CD14-positive monocyte (primary cell): ENCODE results near the gene ZP2. TPM values are rescaled to one million over a fixed set of nuclear protein-coding genes. Genes with fewer than 3 reads are reported as not detected.

Experiments
- DNase-seq, 3 donors: peaks; one replicate each; pipeline ENCODE4 v3.0.0-alpha.2; 2011 to 2022
- H2AFZ ChIP-seq: 2 replicates; pipeline ENCODE4 v1.6.0; 2012; ENCODE audit warnings: mild to moderate bottlenecking, low read depth, low read length, inconsistent platforms; ENCODE audit not compliant: insufficient read depth, poor library complexity, severe bottlenecking
- H3K27ac ChIP-seq, 2 donors: 1 replicate in 1 of 2; 2 replicates in 1 of 2; pipeline ENCODE4 v1.5.1; 2012 to 2013; ENCODE audit warnings: low read length in 2 of 2, control low read depth in 1 of 2, inconsistent platforms in 1 of 2, low read depth in 1 of 2, mild to moderate bottlenecking in 1 of 2
- H3K27me3 ChIP-seq, 2 donors: one replicate each; pipeline versions ENCODE4 v1.6.0 to v1.6.1; 2011 to 2013; ENCODE audit warnings: low read length in 2 of 2; ENCODE audit not compliant: control insufficient read depth in 2 of 2, insufficient read depth in 2 of 2
- H3K36me3 ChIP-seq, 2 donors: replicated peaks in 1 of 2; 1 replicate in 1 of 2; 2 replicates in 1 of 2; pipeline versions ENCODE4 v1.5.1 to v1.6.1; 2012 to 2013; ENCODE audit warnings: low read length in 2 of 2, control low read depth in 1 of 2, inconsistent platforms in 1 of 2, mild to moderate bottlenecking in 1 of 2; ENCODE audit not compliant: insufficient read depth in 2 of 2, control insufficient read depth in 1 of 2
- H3K4me1 ChIP-seq, 2 donors: 1 replicate in 1 of 2; 2 replicates in 1 of 2; pipeline versions ENCODE4 v1.5.1 to v1.6.1; 2012 to 2013; ENCODE audit warnings: low read length in 2 of 2, control low read depth in 1 of 2, inconsistent platforms in 1 of 2, mild to moderate bottlenecking in 1 of 2, moderate library complexity in 1 of 2; ENCODE audit not compliant: insufficient read depth in 2 of 2, control insufficient read depth in 1 of 2
- H3K4me2 ChIP-seq: replicated peaks from 2 replicates; pipeline ENCODE3; 2012; ENCODE audit warnings: low read length, moderate library complexity, mild to moderate bottlenecking; ENCODE audit not compliant: poor library complexity, severe bottlenecking; ENCODE audit errors: extremely low read depth
- H3K4me3 ChIP-seq, 3 experiments: fragments of 200-600 bp in 1 of 3; sonication (generic) in 1 of 3; replicated peaks in 1 of 3; 1 replicate in 2 of 3; 2 replicates in 1 of 3; pipeline ENCODE4 v1.5.1; 2011 to 2013; ENCODE audit warnings: low read length in 3 of 3, mild to moderate bottlenecking in 3 of 3, control low read depth in 2 of 3, low read depth in 2 of 3, inconsistent platforms in 1 of 3, moderate library complexity in 1 of 3
- H3K79me2 ChIP-seq: 2 replicates; pipeline ENCODE4 v1.6.0; 2012; ENCODE audit warnings: mild to moderate bottlenecking, control low read depth, inconsistent platforms, low read length, moderate library complexity; ENCODE audit not compliant: insufficient read depth
- H3K9ac ChIP-seq: 2 replicates; pipeline ENCODE4 v1.6.0; 2017; ENCODE audit warnings: low read length, mild to moderate bottlenecking; ENCODE audit not compliant: insufficient read depth, poor library complexity, severe bottlenecking
- H3K9me3 ChIP-seq, 2 donors: replicated peaks in 1 of 2; 1 replicate in 1 of 2; 2 replicates in 1 of 2; pipeline versions ENCODE4 v1.5.1 to v1.6.1; 2012 to 2013; ENCODE audit warnings: low read length in 2 of 2, control low read depth in 1 of 2; ENCODE audit not compliant: control insufficient read depth in 1 of 2, insufficient read depth in 1 of 2
- H4K20me1 ChIP-seq: 2 replicates; pipeline ENCODE4 v1.6.0; 2012; ENCODE audit warnings: mild to moderate bottlenecking, low read length, control low read depth, moderate library complexity; ENCODE audit not compliant: insufficient read depth
- H3K27ac Mint-ChIP-seq, 7 donors: one replicate each; pipeline ENCODE4 v1.8.0; 2020; ENCODE audit warnings: mild to moderate bottlenecking in 7 of 7, mixed read lengths in 7 of 7, moderate library complexity in 6 of 7, inconsistent platforms in 2 of 7
- H3K27me3 Mint-ChIP-seq, 3 donors: one replicate each; pipeline ENCODE4 v1.8.0; 2021 to 2022; ENCODE audit warnings: low read depth in 3 of 3, mild to moderate bottlenecking in 3 of 3, mixed read lengths in 3 of 3, moderate library complexity in 3 of 3, inconsistent platforms in 1 of 3
- H3K36me3 Mint-ChIP-seq, 2 donors: one replicate each; pipeline ENCODE4 v1.8.0; 2020; ENCODE audit warnings: mixed read lengths in 2 of 2, inconsistent platforms in 1 of 2, mild to moderate bottlenecking in 1 of 2
- H3K4me1 Mint-ChIP-seq: one replicate; pipeline ENCODE4 v1.8.0; 2020; ENCODE audit warnings: mild to moderate bottlenecking, mixed read lengths
- H3K4me3 Mint-ChIP-seq, 2 donors: one replicate each; pipeline ENCODE4 v1.8.0; 2020; ENCODE audit warnings: mild to moderate bottlenecking in 2 of 2, mixed read lengths in 2 of 2, moderate library complexity in 1 of 2
- H3K9me3 Mint-ChIP-seq, 7 donors: one replicate each; pipeline ENCODE4 v1.8.0; 2020 to 2022; ENCODE audit warnings: mixed read lengths in 7 of 7, mild to moderate bottlenecking in 6 of 7, moderate library complexity in 6 of 7, inconsistent platforms in 2 of 7
- WGBS: methylation state at CpG from one replicate; pipeline ENCODE4 v1.1.5; 2013; ENCODE audit warnings: missing lambda C conversion rate; ENCODE audit not compliant: insufficient coverage; 5-methylcytosine and 5-hydroxymethylcytosine counted together
- intact Hi-C, 2 donors: fragments of 100-400 bp; cut with micrococcal nuclease; formaldehyde crosslinking; loops; one replicate each; pipeline versions ENCODE4 v1.15.0 to v1.15.1; 2023
- polyA plus RNA-seq, 3 donors: library from polyadenylated mRNA; depleted of rRNA in 1 of 3; unstranded in 2 of 3; stranded (reverse) in 1 of 3; fragments of 300-500 nt in 2 of 3; fragments of >200 nt in 1 of 3; fragmentation: Illumina TruSeq in 2 of 3; gene quantifications; 1 replicate in 2 of 3; 2 replicates in 1 of 3; pipeline ENCODE4 v1.2.3, GENCODE V29; 2012 to 2021
- TF ChIP-seq, protein P1 (sequence below): fragments of 200-600 bp; IDR thresholded peaks from one replicate; pipeline ENCODE4 v1.8.0; 2022; ENCODE audit warnings: antibody characterized with exemption, mild to moderate bottlenecking

Gene ZP2
- polyA plus RNA-seq, 3 donors, result not detected

DNA sequence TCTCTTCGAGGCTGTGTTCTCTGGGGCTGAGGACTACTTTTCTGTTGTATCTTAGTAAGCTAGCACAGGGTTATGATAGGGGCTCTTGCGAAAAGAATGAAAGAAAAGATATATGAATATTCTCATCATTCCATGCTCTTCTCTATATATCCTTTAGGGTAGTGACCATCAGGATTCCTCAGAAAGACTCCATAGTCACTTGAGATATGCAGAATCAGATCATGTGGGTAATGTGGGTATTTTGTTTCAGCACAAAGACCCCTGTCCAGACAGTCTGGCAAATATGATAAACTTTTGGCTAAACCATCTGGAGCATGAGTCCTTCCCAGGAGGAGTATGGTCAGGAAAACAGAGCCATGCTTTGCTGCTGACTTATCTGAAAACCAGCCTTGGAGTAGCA lies 45.3 kb upstream of the ZP2 start:
- H3K27me3 Mint-ChIP-seq, result peaks cover 0 to 10% (median 10%) of the 10 kb centered on the region in 3 donors
- H3K4me3 ChIP-seq, result no peak overlapping the region
- no peaks in the 10 kb centered on the region for H3K4me1 Mint-ChIP-seq
- no peaks in the 10 kb centered on the region for H3K27me3 ChIP-seq
- H3K36me3 ChIP-seq, result no peaks in the 10 kb centered on the region
- intact Hi-C loops, result no loop called here
- H3K36me3 Mint-ChIP-seq, result no peaks in the 10 kb centered on the region
- no CpG with 5 or more reads among the region's 2 CpGs for WGBS
- no peak for DNase-seq
- no peaks in the 10 kb centered on the region for H4K20me1 ChIP-seq
- no peaks in the 10 kb centered on the region for H3K9me3 Mint-ChIP-seq
- H2AFZ ChIP-seq, result no peak overlapping the region
- TF ChIP-seq, protein P1, sequence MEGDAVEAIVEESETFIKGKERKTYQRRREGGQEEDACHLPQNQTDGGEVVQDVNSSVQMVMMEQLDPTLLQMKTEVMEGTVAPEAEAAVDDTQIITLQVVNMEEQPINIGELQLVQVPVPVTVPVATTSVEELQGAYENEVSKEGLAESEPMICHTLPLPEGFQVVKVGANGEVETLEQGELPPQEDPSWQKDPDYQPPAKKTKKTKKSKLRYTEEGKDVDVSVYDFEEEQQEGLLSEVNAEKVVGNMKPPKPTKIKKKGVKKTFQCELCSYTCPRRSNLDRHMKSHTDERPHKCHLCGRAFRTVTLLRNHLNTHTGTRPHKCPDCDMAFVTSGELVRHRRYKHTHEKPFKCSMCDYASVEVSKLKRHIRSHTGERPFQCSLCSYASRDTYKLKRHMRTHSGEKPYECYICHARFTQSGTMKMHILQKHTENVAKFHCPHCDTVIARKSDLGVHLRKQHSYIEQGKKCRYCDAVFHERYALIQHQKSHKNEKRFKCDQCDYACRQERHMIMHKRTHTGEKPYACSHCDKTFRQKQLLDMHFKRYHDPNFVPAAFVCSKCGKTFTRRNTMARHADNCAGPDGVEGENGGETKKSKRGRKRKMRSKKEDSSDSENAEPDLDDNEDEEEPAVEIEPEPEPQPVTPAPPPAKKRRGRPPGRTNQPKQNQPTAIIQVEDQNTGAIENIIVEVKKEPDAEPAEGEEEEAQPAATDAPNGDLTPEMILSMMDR, result no peak
- no peak overlapping the region for H3K27ac Mint-ChIP-seq
- no peaks in the 10 kb centered on the region for H3K9me3 ChIP-seq
- no peak overlapping the region for H3K4me3 Mint-ChIP-seq
- H3K4me2 ChIP-seq, result no peak overlapping the region
- H3K4me1 ChIP-seq, result no peaks in the 10 kb centered on the region
- H3K79me2 ChIP-seq, result no peaks in the 10 kb centered on the region
- no peak overlapping the region for H3K27ac ChIP-seq
- H3K9ac ChIP-seq, result no peak overlapping the region

DNA sequence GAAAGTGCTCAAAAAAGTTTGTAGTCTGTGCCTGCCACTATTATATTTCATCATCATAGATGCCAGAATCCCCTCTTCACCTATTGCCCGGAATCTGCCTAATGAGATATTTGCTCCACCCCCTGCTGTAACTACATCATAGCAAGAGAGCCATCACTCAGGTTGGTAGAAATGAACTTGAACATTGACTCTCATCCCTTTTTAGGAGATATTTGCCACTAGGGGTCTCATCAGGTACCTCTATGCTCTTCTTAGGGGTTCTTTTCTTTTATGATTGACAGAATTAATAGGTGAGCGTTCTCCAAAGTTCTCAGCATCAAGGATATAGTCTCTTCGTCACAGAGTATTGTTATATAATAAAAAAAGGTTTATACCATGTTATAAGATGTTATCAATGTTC lies 42.1 kb upstream of the ZP2 start:
- no peaks in the 10 kb centered on the region for H3K9me3 ChIP-seq
- H4K20me1 ChIP-seq, result no peaks in the 10 kb centered on the region
- intact Hi-C loops, result no loop called here
- 100% methylated on average over 1 of the region's 3 CpGs for WGBS
- DNase-seq, result no peak
- no peaks in the 10 kb centered on the region for H3K36me3 Mint-ChIP-seq
- no peaks in the 10 kb centered on the region for H3K9me3 Mint-ChIP-seq
- peaks cover 10 to 15% (median 11%) of the 10 kb centered on the region in 3 donors for H3K27me3 Mint-ChIP-seq
- H3K4me3 Mint-ChIP-seq, result no peak overlapping the region
- H3K4me1 ChIP-seq, result no peaks in the 10 kb centered on the region
- H2AFZ ChIP-seq, result no peak overlapping the region
- no peak overlapping the region for H3K9ac ChIP-seq
- TF ChIP-seq, protein P1, result no peak
- no peak overlapping the region for H3K4me2 ChIP-seq
- no peak overlapping the region for H3K27ac Mint-ChIP-seq
- H3K4me1 Mint-ChIP-seq, result no peaks in the 10 kb centered on the region
- no peak overlapping the region for H3K4me3 ChIP-seq
- H3K79me2 ChIP-seq, result no peaks in the 10 kb centered on the region
- H3K36me3 ChIP-seq, result no peaks in the 10 kb centered on the region
- no peak overlapping the region for H3K27ac ChIP-seq
- no peaks in the 10 kb centered on the region for H3K27me3 ChIP-seq
